ENCODE measurements around the gene BMP5.

Gene BMP5

GRCh38 chr6:55748880-55749279, 126.5 kb downstream of the BMP5 start:
- H3K9ac ChIP-seq (ENCODE audit: low read length in 5 of 5): no peak overlapping the region
- no peak overlapping the region for H3K27ac ChIP-seq (ENCODE audit: low read depth, low read length)
- no peaks in the 10 kb centered on the region for H3K36me3 ChIP-seq (ENCODE audit: control insufficient read depth in 5 of 5, insufficient read depth in 5 of 5, low read length in 5 of 5)
- H3K4me1 ChIP-seq (ENCODE audit: control insufficient read depth in 5 of 5, insufficient read depth in 5 of 5, low read length in 5 of 5): no peaks in the 10 kb centered on the region
- H3K9me3 ChIP-seq (ENCODE audit: control insufficient read depth in 5 of 5, low read length in 5 of 5): no peaks in the 10 kb centered on the region
- H3K27me3 ChIP-seq (ENCODE audit: control insufficient read depth in 5 of 5, insufficient read depth in 4 of 5, low read length in 5 of 5): no peaks in the 10 kb centered on the region
- H3K4me3 ChIP-seq (ENCODE audit: low read depth in 1 of 5, low read length in 5 of 5): no peak overlapping the region

- Histone ChIP-seq H3K36me3 (ENCODE audit: control insufficient read depth in 5 of 5, insufficient read depth in 5 of 5, low read length in 5 of 5) (no peaks in the 10 kb centered on the region), H3K9me3 (ENCODE audit: control insufficient read depth in 5 of 5, low read length in 5 of 5) (peaks cover 0 to 5% (median 2%) of the 10 kb centered on the region in 5 donors), H3K9ac (ENCODE audit: low read length in 5 of 5) (no peak overlapping the region), H3K27me3 (ENCODE audit: control insufficient read depth in 5 of 5, insufficient read depth in 4 of 5, low read length in 5 of 5) (no peaks in the 10 kb centered on the region), H3K4me1 (ENCODE audit: control insufficient read depth in 5 of 5, insufficient read depth in 5 of 5, low read length in 5 of 5) (no peaks in the 10 kb centered on the region), H3K27ac (ENCODE audit: low read depth, low read length) (no peak overlapping the region), H3K4me3 (ENCODE audit: low read depth in 1 of 5, low read length in 5 of 5) (no peak overlapping the region)
These were observed 128.9 kb downstream of the BMP5 start for GRCh38 chr6:55746473-55746872.

- Histone ChIP-seq H3K27me3 (ENCODE audit: control insufficient read depth in 5 of 5, insufficient read depth in 4 of 5, low read length in 5 of 5) (no peaks in the 10 kb centered on the region), H3K36me3 (ENCODE audit: control insufficient read depth in 5 of 5, insufficient read depth in 5 of 5, low read length in 5 of 5) (no peaks in the 10 kb centered on the region), H3K4me3 (ENCODE audit: low read depth in 1 of 5, low read length in 5 of 5) (no peak overlapping the region), H3K9me3 (ENCODE audit: control insufficient read depth in 5 of 5, low read length in 5 of 5) (no peaks in the 10 kb centered on the region), H3K27ac (ENCODE audit: low read depth, low read length) (no peak overlapping the region), H3K9ac (ENCODE audit: low read length in 5 of 5) (no peak overlapping the region), H3K4me1 (ENCODE audit: control insufficient read depth in 5 of 5, insufficient read depth in 5 of 5, low read length in 5 of 5) (no peaks in the 10 kb centered on the region)
These were observed 141.1 kb downstream of the BMP5 start for GRCh38 chr6:55734256-55734655.

GRCh38 chr6:55729665-55730064, 145.7 kb downstream of the BMP5 start:
- Histone ChIP-seq H3K4me3 (ENCODE audit: low read depth in 1 of 5, low read length in 5 of 5) (no peak overlapping the region), H3K27ac (ENCODE audit: low read depth, low read length) (no peak overlapping the region), H3K36me3 (ENCODE audit: control insufficient read depth in 5 of 5, insufficient read depth in 5 of 5, low read length in 5 of 5) (no peaks in the 10 kb centered on the region), H3K9me3 (ENCODE audit: control insufficient read depth in 5 of 5, low read length in 5 of 5) (no peaks in the 10 kb centered on the region), H3K4me1 (ENCODE audit: control insufficient read depth in 5 of 5, insufficient read depth in 5 of 5, low read length in 5 of 5) (no peaks in the 10 kb centered on the region), H3K9ac (ENCODE audit: low read length in 5 of 5) (no peak overlapping the region), H3K27me3 (ENCODE audit: control insufficient read depth in 5 of 5, insufficient read depth in 4 of 5, low read length in 5 of 5) (no peaks in the 10 kb centered on the region)

- H3K9ac ChIP-seq (ENCODE audit: low read length in 5 of 5): no peak overlapping the region
- no peak overlapping the region for H3K27ac ChIP-seq (ENCODE audit: low read depth, low read length)
- H3K27me3 ChIP-seq (ENCODE audit: control insufficient read depth in 5 of 5, insufficient read depth in 4 of 5, low read length in 5 of 5): no peaks in the 10 kb centered on the region
- no peak overlapping the region for H3K4me3 ChIP-seq (ENCODE audit: low read depth in 1 of 5, low read length in 5 of 5)
- no peaks in the 10 kb centered on the region for H3K36me3 ChIP-seq (ENCODE audit: control insufficient read depth in 5 of 5, insufficient read depth in 5 of 5, low read length in 5 of 5)
- no peaks in the 10 kb centered on the region for H3K4me1 ChIP-seq (ENCODE audit: control insufficient read depth in 5 of 5, insufficient read depth in 5 of 5, low read length in 5 of 5)
- H3K9me3 ChIP-seq (ENCODE audit: control insufficient read depth in 5 of 5, low read length in 5 of 5): no peaks in the 10 kb centered on the region
These were observed 149.2 kb downstream of the BMP5 start for GRCh38 chr6:55726144-55726543.

GRCh38 chr6:55714831-55715230, 160.6 kb downstream of the BMP5 start:
- Histone ChIP-seq H3K36me3 (ENCODE audit: control insufficient read depth in 5 of 5, insufficient read depth in 5 of 5, low read length in 5 of 5) (no peaks in the 10 kb centered on the region), H3K4me3 (ENCODE audit: low read depth in 1 of 5, low read length in 5 of 5) (no peak overlapping the region), H3K9me3 (ENCODE audit: control insufficient read depth in 5 of 5, low read length in 5 of 5) (no peaks in the 10 kb centered on the region), H3K4me1 (ENCODE audit: control insufficient read depth in 5 of 5, insufficient read depth in 5 of 5, low read length in 5 of 5) (no peaks in the 10 kb centered on the region), H3K9ac (ENCODE audit: low read length in 5 of 5) (no peak overlapping the region), H3K27ac (ENCODE audit: low read depth, low read length) (no peak overlapping the region), H3K27me3 (ENCODE audit: control insufficient read depth in 5 of 5, insufficient read depth in 4 of 5, low read length in 5 of 5) (no peaks in the 10 kb centered on the region)

GRCh38 chr6:55713436-55713835, 162.0 kb downstream of the BMP5 start:
- no peak overlapping the region for H3K9ac ChIP-seq (ENCODE audit: low read length in 5 of 5)
- H3K4me1 ChIP-seq (ENCODE audit: control insufficient read depth in 5 of 5, insufficient read depth in 5 of 5, low read length in 5 of 5): no peaks in the 10 kb centered on the region

GRCh38 chr6:55708711-55709110, 166.7 kb downstream of the BMP5 start:
- Histone ChIP-seq H3K9ac (ENCODE audit: low read length in 5 of 5) (no peak overlapping the region), H3K4me1 (ENCODE audit: control insufficient read depth in 5 of 5, insufficient read depth in 5 of 5, low read length in 5 of 5) (no peaks in the 10 kb centered on the region), H3K27ac (ENCODE audit: low read depth, low read length) (no peak overlapping the region), H3K4me3 (ENCODE audit: low read depth in 1 of 5, low read length in 5 of 5) (no peak overlapping the region), H3K27me3 (ENCODE audit: control insufficient read depth in 5 of 5, insufficient read depth in 4 of 5, low read length in 5 of 5) (no peaks in the 10 kb centered on the region), H3K36me3 (ENCODE audit: control insufficient read depth in 5 of 5, insufficient read depth in 5 of 5, low read length in 5 of 5) (no peaks in the 10 kb centered on the region), H3K9me3 (ENCODE audit: control insufficient read depth in 5 of 5, low read length in 5 of 5) (peaks cover 0 to 7% (median 2%) of the 10 kb centered on the region in 5 donors)

More at GRCh38 chr6:55713436-55713835, 162.0 kb downstream of the BMP5 start:
- no peaks in the 10 kb centered on the region for H3K27me3 ChIP-seq (ENCODE audit: control insufficient read depth in 5 of 5, insufficient read depth in 4 of 5, low read length in 5 of 5)
- no peaks in the 10 kb centered on the region for H3K9me3 ChIP-seq (ENCODE audit: control insufficient read depth in 5 of 5, low read length in 5 of 5)
- H3K4me3 ChIP-seq (ENCODE audit: low read depth in 1 of 5, low read length in 5 of 5): no peak overlapping the region
- H3K36me3 ChIP-seq (ENCODE audit: control insufficient read depth in 5 of 5, insufficient read depth in 5 of 5, low read length in 5 of 5): no peaks in the 10 kb centered on the region
- no peak overlapping the region for H3K27ac ChIP-seq (ENCODE audit: low read depth, low read length)

- Histone ChIP-seq H3K9ac (ENCODE audit: low read length in 5 of 5) (no peak overlapping the region), H3K4me1 (ENCODE audit: control insufficient read depth in 5 of 5, insufficient read depth in 5 of 5, low read length in 5 of 5) (no peaks in the 10 kb centered on the region), H3K4me3 (ENCODE audit: low read depth in 1 of 5, low read length in 5 of 5) (no peak overlapping the region), H3K27me3 (ENCODE audit: control insufficient read depth in 5 of 5, insufficient read depth in 4 of 5, low read length in 5 of 5) (no peaks in the 10 kb centered on the region), H3K36me3 (ENCODE audit: control insufficient read depth in 5 of 5, insufficient read depth in 5 of 5, low read length in 5 of 5) (no peaks in the 10 kb centered on the region), H3K9me3 (ENCODE audit: control insufficient read depth in 5 of 5, low read length in 5 of 5) (peaks cover 0 to 7% (median 2%) of the 10 kb centered on the region in 5 donors), H3K27ac (ENCODE audit: low read depth, low read length) (no peak overlapping the region)
These were observed 169.6 kb downstream of the BMP5 start for GRCh38 chr6:55705451-55706440.

GRCh38 chr6:55704421-55704820, 171.0 kb downstream of the BMP5 start:
- Histone ChIP-seq H3K4me3 (ENCODE audit: low read depth in 1 of 5, low read length in 5 of 5) (no peak overlapping the region), H3K36me3 (ENCODE audit: control insufficient read depth in 5 of 5, insufficient read depth in 5 of 5, low read length in 5 of 5) (no peaks in the 10 kb centered on the region), H3K4me1 (ENCODE audit: control insufficient read depth in 5 of 5, insufficient read depth in 5 of 5, low read length in 5 of 5) (no peaks in the 10 kb centered on the region), H3K9me3 (ENCODE audit: control insufficient read depth in 5 of 5, low read length in 5 of 5) (peaks cover 0 to 7% (median 2%) of the 10 kb centered on the region in 5 donors), H3K27me3 (ENCODE audit: control insufficient read depth in 5 of 5, insufficient read depth in 4 of 5, low read length in 5 of 5) (no peaks in the 10 kb centered on the region), H3K27ac (ENCODE audit: low read depth, low read length) (no peak overlapping the region), H3K9ac (ENCODE audit: low read length in 5 of 5) (no peak overlapping the region)

Data from subcutaneous abdominal adipose tissue (tissue), 5 donors.